ENCODE results near the gene GDAP1L1.
"Not testable (repeated sequence)": the region's sequence is repeated elsewhere in the genome, so short reads cannot be mapped to it uniquely, and the experiment has no call there.

GDAP1L1 gene

GRCh38 chr20:44256961-44257360 lies 9.9 kb downstream of the GDAP1L1 start:
- no peak for DNase-seq

GRCh38 chr20:44258226-44258890 lies 11.2 kb downstream of the GDAP1L1 start:
- DNase-seq = no peak

GRCh38 chr20:44264287-44264686 lies 17.2 kb downstream of the GDAP1L1 start:
- DNase-seq = no peak

GRCh38 chr20:44268802-44269201 lies 21.7 kb downstream of the GDAP1L1 start:
- DNase-seq = no peak

- DNase-seq = no peak
These were observed 25.0 kb downstream of the GDAP1L1 start for GRCh38 chr20:44271915-44272663.

- no peak for DNase-seq
These were observed 26.4 kb downstream of the GDAP1L1 start for GRCh38 chr20:44273231-44274215.

- no peak for DNase-seq
These were observed 27.4 kb downstream of the GDAP1L1 start for GRCh38 chr20:44274303-44275017.

GRCh38 chr20:44279228-44279627 lies 32.1 kb downstream of the GDAP1L1 start:
- DNase-seq = no peak

- DNase-seq = no peak
These were observed 33.3 kb downstream of the GDAP1L1 start for GRCh38 chr20:44280387-44280786.

- no peak for DNase-seq
These were observed 35.1 kb downstream of the GDAP1L1 start for GRCh38 chr20:44282192-44282591.

- no peak for DNase-seq
These were observed 36.9 kb downstream of the GDAP1L1 start for GRCh38 chr20:44284032-44284431.

- no peak for DNase-seq
These were observed 40.4 kb downstream of the GDAP1L1 start for GRCh38 chr20:44287272-44288097.

GRCh38 chr20:44288252-44288651 lies 41.1 kb downstream of the GDAP1L1 start:
- no peak for DNase-seq

GRCh38 chr20:44291754-44292153 lies 44.6 kb downstream of the GDAP1L1 start:
- no peak for DNase-seq

- DNase-seq = peak; percentile 82
These were observed 48.9 kb downstream of the GDAP1L1 start for GRCh38 chr20:44296011-44296410.

GRCh38 chr20:44297721-44298120 lies 50.6 kb downstream of the GDAP1L1 start:
- no peak for DNase-seq

- not testable (repeated sequence) for DNase-seq
These were observed 52.0 kb downstream of the GDAP1L1 start for GRCh38 chr20:44299011-44299535.

GRCh38 chr20:44301285-44301684 lies 54.2 kb downstream of the GDAP1L1 start:
- DNase-seq = no peak

GRCh38 chr20:44302026-44302669 lies 55.0 kb downstream of the GDAP1L1 start:
- DNase-seq = no peak

- no peak for DNase-seq
These were observed 55.6 kb downstream of the GDAP1L1 start for GRCh38 chr20:44302736-44303135.

GRCh38 chr20:44304383-44304782 lies 57.3 kb downstream of the GDAP1L1 start:
- no peak for DNase-seq

Data from NCI-H1105 treated with DMSO at 0.1 percent for 48 hours (cell line).